Left lung (tissue), 10 donors: ENCODE results near the gene NPS. TPM values are rescaled to one million over a fixed set of nuclear protein-coding genes. Genes with fewer than 3 reads are reported as not detected.

Experiments
- ATAC-seq: fragments of 200-7000 bp; cut with Tn5 transposase; one replicate; pipeline ENCODE4 v1.9.1; 2020; ENCODE audit warnings: moderate library complexity
- DNase-seq, 4 donors: peaks; one replicate each; pipeline ENCODE4 v3.0.0-alpha.2; 2013 to 2020
- H3K27ac ChIP-seq, 2 donors: fragments of 200-600 bp; sonication (generic) in 1 of 2; one replicate each; pipeline versions ENCODE4 v1.5.0 to v1.8.0; 2020 to 2021
- H3K27me3 ChIP-seq, 2 donors: fragments of 200-600 bp; sonication (generic) in 1 of 2; one replicate each; pipeline versions ENCODE4 v1.5.0 to v1.8.0; 2020 to 2021
- H3K36me3 ChIP-seq, 2 donors: fragments of 200-600 bp; sonication (generic) in 1 of 2; one replicate each; pipeline versions ENCODE4 v1.5.0 to v1.8.0; 2020 to 2021
- H3K4me1 ChIP-seq, 2 donors: fragments of 200-600 bp; one replicate each; pipeline ENCODE4 v1.8.0; 2021
- H3K4me3 ChIP-seq, 2 donors: fragments of 200-600 bp; sonication (generic) in 1 of 2; one replicate each; pipeline versions ENCODE4 v1.5.0 to v1.8.0; 2020 to 2021; ENCODE audit warnings: mild to moderate bottlenecking in 1 of 2
- H3K9me3 ChIP-seq, 2 donors: fragments of 200-600 bp; sonication (generic) in 1 of 2; one replicate each; pipeline versions ENCODE4 v1.5.0 to v1.8.0; 2020 to 2021
- CTCF ChIP-seq, 2 donors: fragments of 200-600 bp; sonication (generic) in 1 of 2; IDR thresholded peaks; one replicate each; pipeline versions ENCODE4 v1.5.0 to v1.8.0; 2021; ENCODE audit warnings: antibody characterized with exemption in 2 of 2
- intact Hi-C, 2 donors: fragments of 100-400 bp; cut with DNase I; formaldehyde crosslinking; loops; one replicate each; pipeline versions ENCODE4 v1.11.2 to v1.14.2; 2022
- polyA plus RNA-seq, 6 donors: library from polyadenylated mRNA; unstranded; fragments of 120-200 nt; gene quantifications; one replicate each; pipeline ENCODE4 v1.2.1, GENCODE V29; 2013; ENCODE audit not compliant: insufficient read length in 6 of 6
- total RNA-seq, 2 donors: library from RNA; stranded (reverse); fragmentation: NEBNext Ultra II Directional; extraction: Animal tissue kit (Norgen Biotek cat#: 25700); gene quantifications; one replicate each; pipeline ENCODE4 v1.2.1, GENCODE V29; 2021
- donor health status: DM: no; HTN: yes; CAD: no.
- donor health status: DM: no; HTN: no; CAD: no.

Gene NPS
- total and polyA plus RNA-seq, 8 donors = not detected

- intact Hi-C loops = no loop called here
- no peak for DNase-seq
- no peaks in the 10 kb centered on the region for H3K27me3 ChIP-seq
- no peak for ATAC-seq
- TF ChIP-seq CTCF (IDR thresholded peaks at IDR 0.05) = no peak
- H3K27ac ChIP-seq = no peak overlapping the region
- no peak overlapping the region for H3K4me3 ChIP-seq
- H3K4me1 ChIP-seq = no peaks in the 10 kb centered on the region
- H3K9me3 ChIP-seq = no peaks in the 10 kb centered on the region
- H3K36me3 ChIP-seq = no peaks in the 10 kb centered on the region
Observed at GRCh38 chr10:127524229-127524628, 24.9 kb upstream of the NPS start.

GRCh38 chr10:127524908-127525665 is 24.0 kb upstream of the NPS start:
- no peaks in the 10 kb centered on the region for H3K4me1 ChIP-seq
- H3K36me3 ChIP-seq = no peaks in the 10 kb centered on the region
- H3K27me3 ChIP-seq = no peaks in the 10 kb centered on the region
- no peak overlapping the region for H3K4me3 ChIP-seq
- DNase-seq (no peak), ATAC-seq (no peak)
- H3K27ac ChIP-seq = no peak overlapping the region
- no peak for TF ChIP-seq CTCF (IDR thresholded peaks at IDR 0.05)
- intact Hi-C loops = no loop called here
- no peaks in the 10 kb centered on the region for H3K9me3 ChIP-seq

- TF ChIP-seq CTCF (IDR thresholded peaks at IDR 0.05) = no peak
Observed at GRCh38 chr10:127525686-127526085, 23.4 kb upstream of the NPS start.

GRCh38 chr10:127526161-127526560 is 22.9 kb upstream of the NPS start:
- no peak for ATAC-seq
- TF ChIP-seq CTCF (IDR thresholded peaks at IDR 0.05) = no peak
- intact Hi-C loops = no loop called here

More at GRCh38 chr10:127525686-127526085, 23.4 kb upstream of the NPS start:
- DNase-seq = no peak
- no peak for ATAC-seq
- Histone ChIP-seq H3K27ac (no peak overlapping the region), H3K27me3 (no peaks in the 10 kb centered on the region), H3K9me3 (no peaks in the 10 kb centered on the region), H3K4me3 (no peak overlapping the region), H3K36me3 (no peaks in the 10 kb centered on the region), H3K4me1 (no peaks in the 10 kb centered on the region)
- intact Hi-C loops = no loop called here

GRCh38 chr10:127527320-127527719 is 21.8 kb upstream of the NPS start:
- Histone ChIP-seq H3K36me3 (no peaks in the 10 kb centered on the region), H3K9me3 (no peaks in the 10 kb centered on the region), H3K27me3 (no peaks in the 10 kb centered on the region), H3K4me1 (no peaks in the 10 kb centered on the region), H3K4me3 (no peak overlapping the region), H3K27ac (no peak overlapping the region)
- intact Hi-C loops = no loop called here
- ATAC-seq (no peak), DNase-seq (no peak)
- TF ChIP-seq CTCF (IDR thresholded peaks at IDR 0.05) = no peak

More at GRCh38 chr10:127526161-127526560, 22.9 kb upstream of the NPS start:
- no peaks in the 10 kb centered on the region for H3K4me1 ChIP-seq
- no peak overlapping the region for H3K27ac ChIP-seq
- DNase-seq = no peak
- no peaks in the 10 kb centered on the region for H3K36me3 ChIP-seq
- no peak overlapping the region for H3K4me3 ChIP-seq
- H3K27me3 ChIP-seq = no peaks in the 10 kb centered on the region
- no peaks in the 10 kb centered on the region for H3K9me3 ChIP-seq
